Liver (tissue), 3 donors: ENCODE data around the gene C19orf12.

Experiments
- RAD21 ChIP-seq, 2 donors: IDR thresholded peaks; 2 replicates each; pipeline ENCODE4 v1.6.1; 2016; ENCODE audit warnings: antibody characterized with exemption in 2 of 2, mild to moderate bottlenecking in 2 of 2
- TAF1 ChIP-seq: conservative IDR thresholded peaks from 2 replicates; pipeline ENCODE4 v1.6.1; 2016; ENCODE audit warnings: antibody characterized with exemption, mild to moderate bottlenecking
- YY1 ChIP-seq: IDR thresholded peaks from 2 replicates; pipeline ENCODE4 v1.6.1; 2016; ENCODE audit warnings: antibody characterized with exemption, mild to moderate bottlenecking
- TF ChIP-seq, protein P1 (sequence below): IDR thresholded peaks from 2 replicates; pipeline ENCODE4 v1.6.1; 2016; ENCODE audit warnings: antibody characterized with exemption, mild to moderate bottlenecking
- TF ChIP-seq, protein P2 (sequence below): fragments of 150-350 bp; IDR thresholded peaks from 2 replicates; pipeline ENCODE4 v1.5.1; 2017; ENCODE audit warnings: improper control_type of control experiment, low read depth, low read length; ENCODE audit not compliant: missing input control
- TF ChIP-seq, protein P3 (sequence below): IDR thresholded peaks from 2 replicates; pipeline ENCODE4 v1.6.1; 2016; ENCODE audit warnings: antibody characterized with exemption
- TF ChIP-seq, protein P4 (sequence below): IDR thresholded peaks from 2 replicates; pipeline ENCODE4 v1.6.1; 2016; ENCODE audit warnings: antibody characterized with exemption
- TF ChIP-seq, protein P5 (sequence below): IDR thresholded peaks from 2 replicates; pipeline ENCODE4 v1.6.1; 2016; ENCODE audit warnings: antibody characterized with exemption
- donor health status: healthy.
- donor health status: healthy.

DNA sequence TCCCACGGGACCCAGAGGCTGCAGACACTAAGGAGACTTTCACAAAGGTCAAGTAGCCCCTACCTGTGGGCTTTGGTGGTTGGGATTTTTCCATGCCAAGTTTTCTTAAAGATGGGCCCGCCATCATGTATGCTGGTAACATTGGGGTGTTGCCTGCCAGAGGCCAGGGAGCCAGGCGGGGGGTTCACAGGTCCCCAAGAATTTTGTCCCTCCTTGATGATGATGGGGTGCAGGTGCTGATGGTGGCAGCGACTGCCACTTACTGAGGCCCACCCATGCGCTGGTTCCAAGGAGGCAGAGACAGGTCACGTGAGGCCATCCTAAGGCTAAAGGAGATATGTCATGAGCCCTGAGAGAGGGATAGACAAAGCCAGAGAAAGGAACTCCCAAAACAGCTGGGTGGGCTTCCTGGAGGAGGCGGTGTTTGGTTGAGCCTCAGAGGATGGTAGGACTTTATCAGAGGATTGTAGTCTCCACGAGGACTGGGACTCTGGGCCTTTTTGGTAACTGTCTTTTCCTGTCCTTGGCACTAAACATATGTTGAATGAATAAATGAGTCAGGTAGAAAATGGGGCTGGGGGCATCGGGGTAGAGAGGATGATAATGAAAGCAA, 35.4 kb downstream of the C19orf12 start:
- TF ChIP-seq, protein P1, sequence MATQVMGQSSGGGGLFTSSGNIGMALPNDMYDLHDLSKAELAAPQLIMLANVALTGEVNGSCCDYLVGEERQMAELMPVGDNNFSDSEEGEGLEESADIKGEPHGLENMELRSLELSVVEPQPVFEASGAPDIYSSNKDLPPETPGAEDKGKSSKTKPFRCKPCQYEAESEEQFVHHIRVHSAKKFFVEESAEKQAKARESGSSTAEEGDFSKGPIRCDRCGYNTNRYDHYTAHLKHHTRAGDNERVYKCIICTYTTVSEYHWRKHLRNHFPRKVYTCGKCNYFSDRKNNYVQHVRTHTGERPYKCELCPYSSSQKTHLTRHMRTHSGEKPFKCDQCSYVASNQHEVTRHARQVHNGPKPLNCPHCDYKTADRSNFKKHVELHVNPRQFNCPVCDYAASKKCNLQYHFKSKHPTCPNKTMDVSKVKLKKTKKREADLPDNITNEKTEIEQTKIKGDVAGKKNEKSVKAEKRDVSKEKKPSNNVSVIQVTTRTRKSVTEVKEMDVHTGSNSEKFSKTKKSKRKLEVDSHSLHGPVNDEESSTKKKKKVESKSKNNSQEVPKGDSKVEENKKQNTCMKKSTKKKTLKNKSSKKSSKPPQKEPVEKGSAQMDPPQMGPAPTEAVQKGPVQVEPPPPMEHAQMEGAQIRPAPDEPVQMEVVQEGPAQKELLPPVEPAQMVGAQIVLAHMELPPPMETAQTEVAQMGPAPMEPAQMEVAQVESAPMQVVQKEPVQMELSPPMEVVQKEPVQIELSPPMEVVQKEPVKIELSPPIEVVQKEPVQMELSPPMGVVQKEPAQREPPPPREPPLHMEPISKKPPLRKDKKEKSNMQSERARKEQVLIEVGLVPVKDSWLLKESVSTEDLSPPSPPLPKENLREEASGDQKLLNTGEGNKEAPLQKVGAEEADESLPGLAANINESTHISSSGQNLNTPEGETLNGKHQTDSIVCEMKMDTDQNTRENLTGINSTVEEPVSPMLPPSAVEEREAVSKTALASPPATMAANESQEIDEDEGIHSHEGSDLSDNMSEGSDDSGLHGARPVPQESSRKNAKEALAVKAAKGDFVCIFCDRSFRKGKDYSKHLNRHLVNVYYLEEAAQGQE, result no peak
- TF ChIP-seq, protein P2, sequence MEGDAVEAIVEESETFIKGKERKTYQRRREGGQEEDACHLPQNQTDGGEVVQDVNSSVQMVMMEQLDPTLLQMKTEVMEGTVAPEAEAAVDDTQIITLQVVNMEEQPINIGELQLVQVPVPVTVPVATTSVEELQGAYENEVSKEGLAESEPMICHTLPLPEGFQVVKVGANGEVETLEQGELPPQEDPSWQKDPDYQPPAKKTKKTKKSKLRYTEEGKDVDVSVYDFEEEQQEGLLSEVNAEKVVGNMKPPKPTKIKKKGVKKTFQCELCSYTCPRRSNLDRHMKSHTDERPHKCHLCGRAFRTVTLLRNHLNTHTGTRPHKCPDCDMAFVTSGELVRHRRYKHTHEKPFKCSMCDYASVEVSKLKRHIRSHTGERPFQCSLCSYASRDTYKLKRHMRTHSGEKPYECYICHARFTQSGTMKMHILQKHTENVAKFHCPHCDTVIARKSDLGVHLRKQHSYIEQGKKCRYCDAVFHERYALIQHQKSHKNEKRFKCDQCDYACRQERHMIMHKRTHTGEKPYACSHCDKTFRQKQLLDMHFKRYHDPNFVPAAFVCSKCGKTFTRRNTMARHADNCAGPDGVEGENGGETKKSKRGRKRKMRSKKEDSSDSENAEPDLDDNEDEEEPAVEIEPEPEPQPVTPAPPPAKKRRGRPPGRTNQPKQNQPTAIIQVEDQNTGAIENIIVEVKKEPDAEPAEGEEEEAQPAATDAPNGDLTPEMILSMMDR, result no peak
- TF ChIP-seq RAD21 (IDR thresholded peaks at IDR 0.05) (no peak), TAF1 (no peak), YY1 (no peak)
- TF ChIP-seq, protein P3, sequence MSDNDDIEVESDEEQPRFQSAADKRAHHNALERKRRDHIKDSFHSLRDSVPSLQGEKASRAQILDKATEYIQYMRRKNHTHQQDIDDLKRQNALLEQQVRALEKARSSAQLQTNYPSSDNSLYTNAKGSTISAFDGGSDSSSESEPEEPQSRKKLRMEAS, result no peak
- TF ChIP-seq, protein P4, sequence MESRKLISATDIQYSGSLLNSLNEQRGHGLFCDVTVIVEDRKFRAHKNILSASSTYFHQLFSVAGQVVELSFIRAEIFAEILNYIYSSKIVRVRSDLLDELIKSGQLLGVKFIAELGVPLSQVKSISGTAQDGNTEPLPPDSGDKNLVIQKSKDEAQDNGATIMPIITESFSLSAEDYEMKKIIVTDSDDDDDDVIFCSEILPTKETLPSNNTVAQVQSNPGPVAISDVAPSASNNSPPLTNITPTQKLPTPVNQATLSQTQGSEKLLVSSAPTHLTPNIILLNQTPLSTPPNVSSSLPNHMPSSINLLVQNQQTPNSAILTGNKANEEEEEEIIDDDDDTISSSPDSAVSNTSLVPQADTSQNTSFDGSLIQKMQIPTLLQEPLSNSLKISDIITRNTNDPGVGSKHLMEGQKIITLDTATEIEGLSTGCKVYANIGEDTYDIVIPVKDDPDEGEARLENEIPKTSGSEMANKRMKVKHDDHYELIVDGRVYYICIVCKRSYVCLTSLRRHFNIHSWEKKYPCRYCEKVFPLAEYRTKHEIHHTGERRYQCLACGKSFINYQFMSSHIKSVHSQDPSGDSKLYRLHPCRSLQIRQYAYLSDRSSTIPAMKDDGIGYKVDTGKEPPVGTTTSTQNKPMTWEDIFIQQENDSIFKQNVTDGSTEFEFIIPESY, result no peak
- TF ChIP-seq, protein P5, sequence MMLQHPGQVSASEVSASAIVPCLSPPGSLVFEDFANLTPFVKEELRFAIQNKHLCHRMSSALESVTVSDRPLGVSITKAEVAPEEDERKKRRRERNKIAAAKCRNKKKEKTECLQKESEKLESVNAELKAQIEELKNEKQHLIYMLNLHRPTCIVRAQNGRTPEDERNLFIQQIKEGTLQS, result no peak
